Gastrocnemius medialis (tissue), 4 donors: ENCODE data around the gene OPA3.

Source experiments
- CTCF ChIP-seq, 5 experiments: fragments of 450-650 bp in 3 of 5; fragments of 200-600 bp in 2 of 5; sonication (generic) in 2 of 5; IDR thresholded peaks in 4 of 5; conservative IDR thresholded peaks in 1 of 5; 1 replicate in 4 of 5; 2 replicates in 1 of 5; pipeline ENCODE4 v1.5.1; 2016 to 2019; ENCODE audit warnings: antibody characterized with exemption in 5 of 5, mild to moderate bottlenecking in 3 of 5, moderate library complexity in 3 of 5
- POLR2A ChIP-seq, 2 donors: fragments of 450-650 bp; IDR thresholded peaks; one replicate each; pipeline ENCODE4 v1.6.1; 2017; ENCODE audit warnings: antibody characterized with exemption in 2 of 2, mild to moderate bottlenecking in 2 of 2, moderate library complexity in 2 of 2

- TF ChIP-seq CTCF (IDR thresholded peaks at IDR 0.05 in 4 of 5, conservative IDR thresholded peaks at IDR 0.05 in 1 of 5) (no peak), POLR2A (IDR thresholded peaks at IDR 0.05) (peak in 1 of 2 donors; percentile 34)
Measured at GRCh38 chr19:45567609-45568008, 17.0 kb downstream of the OPA3 start.
